ENCODE results near the gene GLRA3.

GLRA3 gene

DNA sequence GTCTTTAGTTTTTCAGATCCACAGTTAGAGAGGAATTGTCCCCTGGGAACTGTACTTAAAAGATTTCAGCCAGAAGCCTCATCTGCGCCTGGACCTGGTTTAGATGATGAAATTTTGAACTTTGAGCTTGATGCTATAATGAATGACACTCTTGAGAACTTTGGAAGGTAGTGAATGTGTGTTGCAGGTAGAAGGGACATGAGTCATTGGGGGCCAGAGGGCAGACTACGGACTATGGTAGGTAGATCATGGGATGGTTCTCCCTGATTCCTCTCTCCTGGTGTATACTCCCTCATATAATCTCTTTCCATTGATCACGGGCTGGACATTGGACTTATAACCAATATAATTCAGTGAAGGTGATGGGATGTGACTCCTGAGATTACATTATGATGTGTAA is 38.9 kb upstream of the GLRA3 start:
- POLR2A ChIA-PET = no interaction called here
- no peak for DNase-seq (ENCODE audit: extremely low spot score)
- CTCF ChIA-PET = no interaction called here
- TF ChIP-seq, protein P1, sequence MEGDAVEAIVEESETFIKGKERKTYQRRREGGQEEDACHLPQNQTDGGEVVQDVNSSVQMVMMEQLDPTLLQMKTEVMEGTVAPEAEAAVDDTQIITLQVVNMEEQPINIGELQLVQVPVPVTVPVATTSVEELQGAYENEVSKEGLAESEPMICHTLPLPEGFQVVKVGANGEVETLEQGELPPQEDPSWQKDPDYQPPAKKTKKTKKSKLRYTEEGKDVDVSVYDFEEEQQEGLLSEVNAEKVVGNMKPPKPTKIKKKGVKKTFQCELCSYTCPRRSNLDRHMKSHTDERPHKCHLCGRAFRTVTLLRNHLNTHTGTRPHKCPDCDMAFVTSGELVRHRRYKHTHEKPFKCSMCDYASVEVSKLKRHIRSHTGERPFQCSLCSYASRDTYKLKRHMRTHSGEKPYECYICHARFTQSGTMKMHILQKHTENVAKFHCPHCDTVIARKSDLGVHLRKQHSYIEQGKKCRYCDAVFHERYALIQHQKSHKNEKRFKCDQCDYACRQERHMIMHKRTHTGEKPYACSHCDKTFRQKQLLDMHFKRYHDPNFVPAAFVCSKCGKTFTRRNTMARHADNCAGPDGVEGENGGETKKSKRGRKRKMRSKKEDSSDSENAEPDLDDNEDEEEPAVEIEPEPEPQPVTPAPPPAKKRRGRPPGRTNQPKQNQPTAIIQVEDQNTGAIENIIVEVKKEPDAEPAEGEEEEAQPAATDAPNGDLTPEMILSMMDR (IDR thresholded peaks at IDR 0.05; ENCODE audit: control extremely low read depth, extremely low read depth, low read depth, missing control alignments) = no peak

DNA sequence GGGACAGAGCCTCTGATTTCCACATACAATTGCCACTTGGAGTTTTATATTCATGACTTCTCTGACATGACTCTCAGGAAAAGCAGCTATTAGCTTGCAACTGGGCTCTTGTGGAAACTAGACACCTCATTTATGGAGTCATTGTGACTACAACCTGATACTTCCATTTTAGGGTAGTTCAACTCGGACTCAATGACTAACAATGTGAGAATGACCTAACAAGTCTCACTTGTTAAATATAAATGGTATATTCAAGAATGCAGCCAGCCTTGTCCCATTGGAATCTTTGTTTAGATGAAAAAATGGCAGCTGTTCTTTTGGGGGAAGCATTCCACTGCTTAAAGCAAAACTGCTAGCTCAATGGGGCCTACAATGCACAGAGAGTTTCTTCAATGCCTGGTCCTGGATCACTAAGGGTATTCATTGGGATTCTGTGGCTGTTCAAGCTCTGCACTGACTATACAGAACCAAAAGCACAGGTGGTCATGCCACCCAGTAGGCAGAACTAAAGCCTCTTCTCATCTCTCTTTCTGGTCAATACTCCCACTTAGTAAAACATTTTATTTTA is 36.5 kb upstream of the GLRA3 start:
- DNase-seq (ENCODE audit: extremely low spot score) = no peak
- TF ChIP-seq, protein P1 (IDR thresholded peaks at IDR 0.05; ENCODE audit: control extremely low read depth, extremely low read depth, low read depth, missing control alignments) = no peak
- ChIA-PET POLR2A (no interaction called here), CTCF (no interaction called here)

DNA sequence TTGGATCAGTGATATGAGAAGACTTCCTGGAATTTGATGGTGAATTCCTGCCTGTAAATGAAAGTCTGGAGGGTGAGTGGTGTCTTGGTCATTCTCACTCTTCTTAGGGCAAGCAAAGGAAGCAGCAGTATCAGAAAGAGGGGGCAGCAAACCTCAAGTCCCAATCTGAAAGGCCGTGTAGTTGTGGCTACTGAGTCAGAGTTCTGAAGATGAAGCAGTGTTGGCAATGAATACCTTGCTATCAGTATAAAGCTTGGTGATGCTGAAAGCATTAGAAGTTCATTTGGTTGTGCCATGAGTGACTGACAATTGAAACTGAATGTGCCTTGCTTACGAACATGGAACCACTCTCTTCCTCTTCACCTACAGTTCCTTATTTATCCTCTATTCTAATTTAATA is 35.0 kb upstream of the GLRA3 start:
- no peak for DNase-seq (ENCODE audit: extremely low spot score)
- POLR2A ChIA-PET = no interaction called here
- CTCF ChIA-PET = interaction anchor here (0.9 to 1.1 kb wide), 2 partner anchors 11 to 16 kb away, joined by 3 to 4 read pairs; no protein-coding TSS in a partner anchor
- TF ChIP-seq, protein P1 (IDR thresholded peaks at IDR 0.05; ENCODE audit: control extremely low read depth, extremely low read depth, low read depth, missing control alignments) = no peak

DNA sequence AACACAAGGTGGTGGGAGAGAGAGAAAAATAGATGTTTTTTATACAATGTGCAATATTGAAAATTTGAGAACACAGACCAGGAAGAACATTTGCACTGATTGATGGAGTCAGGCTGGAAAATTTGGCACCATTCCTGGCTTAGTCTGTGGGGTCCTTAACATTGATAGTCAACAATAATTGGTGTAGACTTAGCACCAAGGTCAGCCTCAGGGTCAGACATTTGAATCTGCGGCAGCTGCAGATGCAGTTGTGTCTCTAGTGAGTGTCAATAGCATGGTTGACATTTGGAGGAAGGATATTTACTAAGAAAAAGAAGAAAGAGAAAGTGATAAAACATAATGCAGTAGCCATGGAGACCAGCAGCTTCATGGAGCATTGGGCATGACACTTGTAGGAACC is 31.5 kb upstream of the GLRA3 start:
- DNase-seq (ENCODE audit: extremely low spot score) = no peak
- CTCF ChIA-PET = no interaction called here
- POLR2A ChIA-PET = no interaction called here
- TF ChIP-seq, protein P1 (IDR thresholded peaks at IDR 0.05; ENCODE audit: control extremely low read depth, extremely low read depth, low read depth, missing control alignments) = no peak

DNA sequence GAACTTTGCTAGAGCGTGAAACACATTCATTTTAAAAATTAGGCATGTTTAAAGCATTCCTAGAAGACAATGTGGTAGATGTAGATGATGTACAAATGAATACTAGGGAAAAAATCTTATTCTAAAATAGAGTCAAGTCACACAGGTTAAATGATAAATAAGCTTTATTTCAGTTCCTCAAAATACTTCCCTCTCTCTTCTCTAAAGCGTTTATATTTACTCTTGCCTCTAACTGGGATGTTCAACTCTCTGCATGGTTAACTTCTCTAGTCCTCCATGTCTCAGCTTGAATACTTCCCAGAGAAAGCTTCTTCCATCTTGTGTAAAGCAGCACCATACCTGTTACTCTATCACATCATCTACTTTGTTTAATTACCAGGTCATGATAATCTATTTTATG is 30.9 kb upstream of the GLRA3 start:
- POLR2A ChIA-PET = no interaction called here
- TF ChIP-seq, protein P1 (IDR thresholded peaks at IDR 0.05; ENCODE audit: control extremely low read depth, extremely low read depth, low read depth, missing control alignments) = no peak
- CTCF ChIA-PET = no interaction called here
- no peak for DNase-seq (ENCODE audit: extremely low spot score)

DNA sequence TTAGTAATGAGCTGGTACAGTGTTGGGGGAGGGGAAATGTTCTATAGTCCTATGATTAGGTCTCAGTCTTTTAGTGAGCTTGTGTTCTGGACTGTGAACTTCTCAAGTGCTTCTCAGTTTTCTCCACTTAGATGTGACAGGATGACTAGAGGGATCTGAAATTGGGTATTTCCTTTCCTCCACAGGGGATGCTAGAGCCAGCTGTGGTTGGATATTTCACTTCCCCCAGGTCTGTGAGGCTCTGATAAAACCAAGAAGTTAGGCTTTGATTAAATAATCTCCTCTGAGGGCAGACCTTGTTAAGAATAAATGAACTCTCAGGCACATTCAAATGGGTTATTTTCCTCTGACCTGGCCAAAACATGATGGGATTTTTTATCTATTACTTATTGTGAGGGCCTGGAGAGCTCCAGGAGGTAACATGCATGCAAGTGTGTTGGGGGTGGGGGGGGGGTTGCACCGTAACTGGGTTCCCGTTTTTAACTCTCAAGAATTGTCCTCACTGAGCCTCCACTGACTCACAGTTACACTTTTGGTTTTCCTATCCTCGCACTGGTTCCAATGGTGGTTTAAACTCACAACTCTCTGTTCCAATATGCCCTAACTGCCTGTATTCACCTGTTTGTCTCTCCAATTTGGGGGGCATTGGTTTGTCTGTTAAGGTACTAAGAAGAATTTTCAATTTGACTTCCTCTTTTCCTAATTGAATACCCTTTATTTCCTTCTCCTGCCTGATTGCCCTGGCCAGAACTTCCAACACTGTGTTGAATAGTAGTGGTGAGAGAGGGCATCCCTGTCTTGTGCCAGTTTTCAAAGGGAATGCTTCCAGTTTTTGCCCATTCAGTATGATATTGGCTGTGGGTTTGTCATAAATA is 28.1 kb upstream of the GLRA3 start:
- TF ChIP-seq, protein P1 (IDR thresholded peaks at IDR 0.05; ENCODE audit: control extremely low read depth, extremely low read depth, low read depth, missing control alignments) = no peak
- CTCF ChIA-PET = no interaction called here
- POLR2A ChIA-PET = no interaction called here
- no peak for DNase-seq (ENCODE audit: extremely low spot score)

Measured in GM10248 (cell line).